Measurements from ENCODE around the gene MT1X. TPM values are rescaled to one million over a fixed set of nuclear protein-coding genes. Genes with fewer than 3 reads are reported as not detected.

MT1X gene
- 100 to 1,000 TPM; 268 to 697 TPM for total RNA-seq

GRCh38 chr16:56681939-56682702, at the start of gene MT1X:
MT1X (plus strand) TSS chr16:56682470; CDS start chr16:56682541, 71 bp downstream.
- intact Hi-C loops (cut with DNase I), result loop anchor here (5.0 kb wide), 1 partner anchor 75 kb away; the partner anchor contains the start of gene MT2A
- TF ChIP-seq POLR2A (IDR thresholded peaks at IDR 0.05) (peak; percentile 90), POLR2AphosphoS5 (IDR thresholded peaks at IDR 0.05) (peak; percentile 93)
- TF ChIP-seq, protein P1, sequence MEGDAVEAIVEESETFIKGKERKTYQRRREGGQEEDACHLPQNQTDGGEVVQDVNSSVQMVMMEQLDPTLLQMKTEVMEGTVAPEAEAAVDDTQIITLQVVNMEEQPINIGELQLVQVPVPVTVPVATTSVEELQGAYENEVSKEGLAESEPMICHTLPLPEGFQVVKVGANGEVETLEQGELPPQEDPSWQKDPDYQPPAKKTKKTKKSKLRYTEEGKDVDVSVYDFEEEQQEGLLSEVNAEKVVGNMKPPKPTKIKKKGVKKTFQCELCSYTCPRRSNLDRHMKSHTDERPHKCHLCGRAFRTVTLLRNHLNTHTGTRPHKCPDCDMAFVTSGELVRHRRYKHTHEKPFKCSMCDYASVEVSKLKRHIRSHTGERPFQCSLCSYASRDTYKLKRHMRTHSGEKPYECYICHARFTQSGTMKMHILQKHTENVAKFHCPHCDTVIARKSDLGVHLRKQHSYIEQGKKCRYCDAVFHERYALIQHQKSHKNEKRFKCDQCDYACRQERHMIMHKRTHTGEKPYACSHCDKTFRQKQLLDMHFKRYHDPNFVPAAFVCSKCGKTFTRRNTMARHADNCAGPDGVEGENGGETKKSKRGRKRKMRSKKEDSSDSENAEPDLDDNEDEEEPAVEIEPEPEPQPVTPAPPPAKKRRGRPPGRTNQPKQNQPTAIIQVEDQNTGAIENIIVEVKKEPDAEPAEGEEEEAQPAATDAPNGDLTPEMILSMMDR (IDR thresholded peaks at IDR 0.05), result no peak
- Histone ChIP-seq H3K9me3 (no peaks in the 10 kb centered on the region), H3K27me3 (replicated peaks; ENCODE audit: insufficient read depth) (no peaks in the 10 kb centered on the region), H3K4me3 (peak within 1 kb of the TSS; percentile 46 to 47), H3K36me3 (no peaks in the 10 kb centered on the region), H3K27ac (peak within 1 kb of the TSS; percentile 62 to 76), H3K4me1 (replicated peaks) (no peaks in the 10 kb centered on the region)
- under 1% methylated on average over 37 of the region's 49 CpGs for WGBS
- peak; percentile 96 for DNase-seq (ENCODE audit: low spot score)

- no peak for DNase-seq (ENCODE audit: low spot score)
- no peak for TF ChIP-seq POLR2AphosphoS5 (IDR thresholded peaks at IDR 0.05)
- Histone ChIP-seq H3K27ac (peak overlapping the region; percentile 61 to 67), H3K27me3 (replicated peaks; ENCODE audit: insufficient read depth) (peaks cover 4% of the 10 kb centered on the region), H3K36me3 (no peaks in the 10 kb centered on the region), H3K4me1 (replicated peaks) (no peaks in the 10 kb centered on the region), H3K9me3 (no peaks in the 10 kb centered on the region), H3K4me3 (peak overlapping the region; percentile 43 to 48)
- intact Hi-C loops (cut with DNase I), result no loop called here
- WGBS, result 67% methylated on average over 6 of the region's 6 CpGs
These were observed 49.4 kb upstream of the MT1X start for GRCh38 chr16:56632848-56633365.

GRCh38 chr16:56633535-56633934, 48.7 kb upstream of the MT1X start:
- no peaks in the 10 kb centered on the region for H3K36me3 ChIP-seq
- peaks cover 4% of the 10 kb centered on the region for H3K27me3 ChIP-seq (replicated peaks; ENCODE audit: insufficient read depth)
- TF ChIP-seq, protein P1 (IDR thresholded peaks at IDR 0.05), result no peak
- TF ChIP-seq POLR2A (IDR thresholded peaks at IDR 0.05), result no peak
- TF ChIP-seq POLR2AphosphoS5 (IDR thresholded peaks at IDR 0.05), result no peak
- intact Hi-C loops (cut with DNase I), result no loop called here
- no peak overlapping the region for H3K27ac ChIP-seq
- no peak overlapping the region for H3K4me3 ChIP-seq
- 67% methylated on average over 7 of the region's 7 CpGs for WGBS
- no peaks in the 10 kb centered on the region for H3K9me3 ChIP-seq
- no peak for DNase-seq (ENCODE audit: low spot score)
- H3K4me1 ChIP-seq (replicated peaks), result no peaks in the 10 kb centered on the region

DNA sequence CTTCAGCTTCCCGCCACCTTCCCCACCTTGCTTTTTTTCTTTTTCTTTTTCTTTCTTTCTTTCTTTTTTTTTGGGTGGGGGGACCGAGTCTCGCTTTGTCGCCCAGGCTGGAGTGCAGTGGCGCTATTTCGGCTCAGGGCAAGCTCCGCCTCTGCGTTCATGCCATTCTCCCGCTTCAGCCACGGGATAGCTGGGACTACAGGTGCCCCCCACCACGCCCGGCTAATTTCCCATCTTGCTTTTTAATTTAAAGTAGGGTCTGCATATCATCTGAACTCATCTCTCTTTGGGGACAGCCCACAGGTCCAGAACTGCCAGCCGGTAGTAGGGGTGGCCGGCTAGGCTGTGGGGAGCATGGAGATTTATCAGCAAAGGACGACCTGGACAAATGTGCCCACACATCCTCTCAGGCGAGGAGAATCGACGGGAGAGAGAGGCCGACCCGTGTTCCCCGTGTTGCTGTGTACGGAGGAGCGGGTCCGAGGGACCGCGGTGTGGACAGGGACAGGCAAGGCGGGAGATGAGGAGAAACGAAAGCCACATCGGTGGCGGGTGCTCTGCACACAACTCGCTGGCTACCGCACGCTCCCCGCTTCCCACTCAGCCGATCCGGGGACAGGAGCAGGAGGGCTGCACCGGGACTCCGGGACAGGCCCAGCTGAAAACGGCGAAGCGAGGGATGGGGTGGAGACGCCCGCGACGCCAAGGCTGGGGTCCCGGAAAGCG, 47.4 kb upstream of the MT1X start:
- Histone ChIP-seq H3K27me3 (replicated peaks; ENCODE audit: insufficient read depth) (peaks cover 4% of the 10 kb centered on the region), H3K27ac (no peak overlapping the region), H3K9me3 (no peaks in the 10 kb centered on the region), H3K36me3 (no peaks in the 10 kb centered on the region), H3K4me3 (peak overlapping the region in 1 of 2 donors; percentile 4), H3K4me1 (replicated peaks) (no peaks in the 10 kb centered on the region)
- TF ChIP-seq POLR2A (IDR thresholded peaks at IDR 0.05) (no peak), POLR2AphosphoS5 (IDR thresholded peaks at IDR 0.05) (no peak)
- TF ChIP-seq, protein P1 (IDR thresholded peaks at IDR 0.05), result no peak
- intact Hi-C loops (cut with DNase I), result no loop called here
- DNase-seq (ENCODE audit: low spot score), result no peak
- WGBS, result 39% methylated on average over 47 of the region's 47 CpGs

- TF ChIP-seq, protein P1 (IDR thresholded peaks at IDR 0.05), result no peak
- TF ChIP-seq POLR2A (IDR thresholded peaks at IDR 0.05), result no peak
- no peak for TF ChIP-seq POLR2AphosphoS5 (IDR thresholded peaks at IDR 0.05)
- Histone ChIP-seq H3K4me1 (replicated peaks) (no peaks in the 10 kb centered on the region), H3K27me3 (replicated peaks; ENCODE audit: insufficient read depth) (peaks cover 4% of the 10 kb centered on the region), H3K36me3 (no peaks in the 10 kb centered on the region), H3K4me3 (peak overlapping the region in 1 of 2 donors; percentile 4), H3K9me3 (no peaks in the 10 kb centered on the region), H3K27ac (no peak overlapping the region)
- 17% methylated on average over 39 of the region's 40 CpGs for WGBS
- DNase-seq (ENCODE audit: low spot score), result no peak
- intact Hi-C loops (cut with DNase I), result no loop called here
These were observed 46.8 kb upstream of the MT1X start for GRCh38 chr16:56635441-56635967.
